ENCODE data around the gene SRM.

The SRM gene

DNA sequence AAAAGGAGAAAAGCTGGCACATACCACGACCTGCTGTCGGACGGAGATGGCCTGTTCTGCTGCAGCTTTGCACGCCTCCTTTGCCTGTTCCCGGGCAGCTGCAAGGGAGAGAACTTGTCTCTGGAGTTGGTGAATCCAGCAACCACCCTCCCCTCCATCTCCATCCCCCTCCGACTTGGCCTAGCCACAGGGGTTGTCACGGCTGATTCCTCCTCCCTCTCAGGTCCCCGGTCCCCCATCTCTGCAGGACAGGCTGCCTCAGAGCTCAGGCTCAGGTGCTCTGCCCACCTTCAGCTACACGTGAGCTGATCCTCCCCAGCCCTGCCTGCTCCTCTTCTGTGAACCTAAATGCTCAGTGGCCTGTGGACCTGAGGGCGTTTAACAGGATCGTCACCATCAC is 11.1 kb upstream of the SRM start:
- no peak for TF ChIP-seq TCF12 (IDR thresholded peaks at IDR 0.05; ENCODE audit: low read depth)

GRCh38 chr1:11068600-11069473 is 9.0 kb upstream of the SRM start:
- TF ChIP-seq EGR1 (IDR thresholded peaks at IDR 0.05): no peak
- TF ChIP-seq, protein P1, sequence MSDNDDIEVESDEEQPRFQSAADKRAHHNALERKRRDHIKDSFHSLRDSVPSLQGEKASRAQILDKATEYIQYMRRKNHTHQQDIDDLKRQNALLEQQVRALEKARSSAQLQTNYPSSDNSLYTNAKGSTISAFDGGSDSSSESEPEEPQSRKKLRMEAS (IDR thresholded peaks at IDR 0.05): no peak
- no peak for TF ChIP-seq YY1 (IDR thresholded peaks at IDR 0.05; ENCODE audit: low read depth)
- no peak for TF ChIP-seq EP300 (IDR thresholded peaks at IDR 0.05; ENCODE audit: borderline replicate concordance)
- TF ChIP-seq, protein P2, sequence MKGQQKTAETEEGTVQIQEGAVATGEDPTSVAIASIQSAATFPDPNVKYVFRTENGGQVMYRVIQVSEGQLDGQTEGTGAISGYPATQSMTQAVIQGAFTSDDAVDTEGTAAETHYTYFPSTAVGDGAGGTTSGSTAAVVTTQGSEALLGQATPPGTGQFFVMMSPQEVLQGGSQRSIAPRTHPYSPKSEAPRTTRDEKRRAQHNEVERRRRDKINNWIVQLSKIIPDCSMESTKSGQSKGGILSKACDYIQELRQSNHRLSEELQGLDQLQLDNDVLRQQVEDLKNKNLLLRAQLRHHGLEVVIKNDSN (IDR thresholded peaks at IDR 0.05): no peak
- TF ChIP-seq NFIC (IDR thresholded peaks at IDR 0.05): no peak
- no peak for TF ChIP-seq TCF12 (IDR thresholded peaks at IDR 0.05; ENCODE audit: low read depth)
- TF ChIP-seq RAD21 (IDR thresholded peaks at IDR 0.05; ENCODE audit: low read depth): no peak
- TF ChIP-seq ZBTB7A (IDR thresholded peaks at IDR 0.05; ENCODE audit: low read depth): no peak
- TF ChIP-seq, protein P3, sequence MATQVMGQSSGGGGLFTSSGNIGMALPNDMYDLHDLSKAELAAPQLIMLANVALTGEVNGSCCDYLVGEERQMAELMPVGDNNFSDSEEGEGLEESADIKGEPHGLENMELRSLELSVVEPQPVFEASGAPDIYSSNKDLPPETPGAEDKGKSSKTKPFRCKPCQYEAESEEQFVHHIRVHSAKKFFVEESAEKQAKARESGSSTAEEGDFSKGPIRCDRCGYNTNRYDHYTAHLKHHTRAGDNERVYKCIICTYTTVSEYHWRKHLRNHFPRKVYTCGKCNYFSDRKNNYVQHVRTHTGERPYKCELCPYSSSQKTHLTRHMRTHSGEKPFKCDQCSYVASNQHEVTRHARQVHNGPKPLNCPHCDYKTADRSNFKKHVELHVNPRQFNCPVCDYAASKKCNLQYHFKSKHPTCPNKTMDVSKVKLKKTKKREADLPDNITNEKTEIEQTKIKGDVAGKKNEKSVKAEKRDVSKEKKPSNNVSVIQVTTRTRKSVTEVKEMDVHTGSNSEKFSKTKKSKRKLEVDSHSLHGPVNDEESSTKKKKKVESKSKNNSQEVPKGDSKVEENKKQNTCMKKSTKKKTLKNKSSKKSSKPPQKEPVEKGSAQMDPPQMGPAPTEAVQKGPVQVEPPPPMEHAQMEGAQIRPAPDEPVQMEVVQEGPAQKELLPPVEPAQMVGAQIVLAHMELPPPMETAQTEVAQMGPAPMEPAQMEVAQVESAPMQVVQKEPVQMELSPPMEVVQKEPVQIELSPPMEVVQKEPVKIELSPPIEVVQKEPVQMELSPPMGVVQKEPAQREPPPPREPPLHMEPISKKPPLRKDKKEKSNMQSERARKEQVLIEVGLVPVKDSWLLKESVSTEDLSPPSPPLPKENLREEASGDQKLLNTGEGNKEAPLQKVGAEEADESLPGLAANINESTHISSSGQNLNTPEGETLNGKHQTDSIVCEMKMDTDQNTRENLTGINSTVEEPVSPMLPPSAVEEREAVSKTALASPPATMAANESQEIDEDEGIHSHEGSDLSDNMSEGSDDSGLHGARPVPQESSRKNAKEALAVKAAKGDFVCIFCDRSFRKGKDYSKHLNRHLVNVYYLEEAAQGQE (IDR thresholded peaks at IDR 0.05; ENCODE audit: low read depth): no peak
- TF ChIP-seq FOXM1 (IDR thresholded peaks at IDR 0.05; ENCODE audit: borderline replicate concordance, low read depth): no peak
- no peak for TF ChIP-seq CREB1 (IDR thresholded peaks at IDR 0.05; ENCODE audit: low read depth)
- no peak for TF ChIP-seq TEAD4 (IDR thresholded peaks at IDR 0.05)
- TF ChIP-seq CEBPB (IDR thresholded peaks at IDR 0.05): no peak
- TF ChIP-seq TAF1 (IDR thresholded peaks at IDR 0.05; ENCODE audit: low read depth): no peak

DNA sequence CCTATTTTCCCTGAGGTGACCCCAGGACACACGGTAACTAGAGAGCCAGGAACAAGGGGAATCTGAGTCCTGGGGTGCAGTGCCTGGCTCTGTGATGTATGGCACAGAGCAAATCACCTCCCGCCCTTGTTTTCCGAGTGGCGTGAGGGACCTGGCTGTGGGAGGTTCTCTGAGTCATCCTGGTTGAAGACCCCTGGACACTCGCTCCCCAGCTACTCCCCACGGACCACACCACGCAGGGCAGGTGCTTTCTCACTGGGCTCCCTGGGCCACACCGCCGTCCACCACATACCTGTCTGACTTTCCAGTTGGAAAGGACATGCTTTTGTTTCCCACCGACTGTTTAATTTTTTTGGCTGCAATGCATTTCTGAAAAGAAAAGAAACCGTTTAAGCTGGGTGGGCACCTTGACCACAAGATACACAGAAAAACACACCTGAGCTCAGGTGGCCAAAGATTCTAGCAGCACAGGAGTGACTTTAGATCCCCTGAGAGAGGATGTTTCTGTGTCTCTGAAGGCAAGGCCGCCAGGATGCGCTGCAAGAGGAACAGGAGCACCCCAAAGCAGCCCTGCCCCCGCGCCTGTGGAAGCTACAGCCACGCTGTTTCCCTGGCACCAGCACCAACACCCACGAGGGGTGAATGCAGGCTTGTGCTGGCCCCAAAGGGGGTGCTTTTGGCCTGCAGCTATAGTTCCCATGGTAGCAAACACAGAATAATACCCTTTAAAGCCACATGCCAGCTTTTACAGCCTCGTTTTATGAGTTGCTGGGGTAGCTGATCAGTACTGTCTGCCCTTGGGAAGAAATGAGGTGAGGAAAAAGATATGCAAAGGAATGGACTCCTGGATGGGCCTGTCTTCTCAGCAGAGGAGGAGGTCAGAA is 8.1 kb upstream of the SRM start:
- TF ChIP-seq NFIC (IDR thresholded peaks at IDR 0.05): no peak

DNA sequence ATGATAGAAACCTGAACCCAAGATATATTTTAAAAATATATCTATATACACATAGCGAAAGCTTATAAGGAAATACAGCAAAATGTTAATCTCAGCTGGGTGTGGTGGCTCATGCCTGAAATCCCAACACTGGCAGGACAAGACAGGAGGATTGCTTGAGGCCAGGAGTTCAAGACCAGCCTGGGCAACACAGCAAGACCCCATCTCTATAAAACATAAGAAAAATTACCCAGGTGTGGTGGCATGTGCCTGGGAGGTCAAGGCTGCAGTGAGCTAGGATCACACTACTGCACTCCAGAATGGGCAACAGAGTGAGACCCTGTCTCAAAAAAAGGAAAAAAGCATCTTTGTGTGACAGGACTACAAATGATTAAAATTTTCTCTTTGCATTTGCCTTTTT is 6.0 kb upstream of the SRM start:
- TF ChIP-seq, protein P1 (IDR thresholded peaks at IDR 0.05): no peak
- TF ChIP-seq EGR1 (IDR thresholded peaks at IDR 0.05): no peak
- no peak for TF ChIP-seq CREB1 (IDR thresholded peaks at IDR 0.05; ENCODE audit: low read depth)

GRCh38 chr1:11064942-11065341 is 5.1 kb upstream of the SRM start:
- TF ChIP-seq YY1 (IDR thresholded peaks at IDR 0.05; ENCODE audit: low read depth) (no peak), CEBPB (IDR thresholded peaks at IDR 0.05) (no peak), TAF1 (IDR thresholded peaks at IDR 0.05; ENCODE audit: low read depth) (no peak), TEAD4 (IDR thresholded peaks at IDR 0.05) (no peak)

DNA sequence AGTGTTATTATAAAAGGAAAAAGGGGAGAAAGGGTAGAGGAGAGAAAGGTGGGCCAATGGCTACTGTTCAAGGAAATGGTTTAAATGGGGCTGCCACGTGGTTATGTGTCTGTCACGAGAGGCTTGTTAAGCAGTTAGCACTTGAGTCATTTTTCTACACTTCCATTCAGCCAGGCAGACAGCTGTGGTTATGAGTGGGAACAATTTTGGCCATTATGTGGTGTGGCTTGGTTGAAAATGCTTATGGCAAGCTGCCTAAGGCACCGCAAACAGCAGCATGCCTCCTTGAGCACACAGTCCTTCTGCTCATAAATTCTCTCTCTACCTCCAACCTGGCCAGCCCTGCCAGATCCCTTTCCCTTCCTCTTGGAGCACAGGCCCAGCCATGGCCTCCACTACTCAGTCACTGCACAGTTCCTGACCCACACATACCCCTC is 3.2 kb upstream of the SRM start:
- TF ChIP-seq NFIC (IDR thresholded peaks at IDR 0.05) (no peak), CREB1 (IDR thresholded peaks at IDR 0.05; ENCODE audit: low read depth) (no peak), CEBPB (IDR thresholded peaks at IDR 0.05) (no peak), FOXM1 (IDR thresholded peaks at IDR 0.05; ENCODE audit: borderline replicate concordance, low read depth) (no peak), RAD21 (IDR thresholded peaks at IDR 0.05; ENCODE audit: low read depth) (no peak), EP300 (IDR thresholded peaks at IDR 0.05; ENCODE audit: borderline replicate concordance) (no peak), ZBTB7A (IDR thresholded peaks at IDR 0.05; ENCODE audit: low read depth) (no peak), YY1 (IDR thresholded peaks at IDR 0.05; ENCODE audit: low read depth) (no peak), TAF1 (IDR thresholded peaks at IDR 0.05; ENCODE audit: low read depth) (no peak), EGR1 (IDR thresholded peaks at IDR 0.05) (no peak), TEAD4 (IDR thresholded peaks at IDR 0.05) (no peak), TCF12 (IDR thresholded peaks at IDR 0.05; ENCODE audit: low read depth) (no peak)
- TF ChIP-seq, protein P3 (IDR thresholded peaks at IDR 0.05; ENCODE audit: low read depth): no peak
- TF ChIP-seq, protein P1 (IDR thresholded peaks at IDR 0.05): no peak
- TF ChIP-seq, protein P2 (IDR thresholded peaks at IDR 0.05): no peak

Data from Ishikawa (cell line).